Natural killer cell (primary cell): ENCODE results near the gene HOXB1. TPM values are rescaled to one million over a fixed set of nuclear protein-coding genes. Genes with fewer than 3 reads are reported as not detected.

Experiments
- ATAC-seq, 3 donors: fragments of 150-1000 bp in 2 of 3; fragments of 200-7000 bp in 1 of 3; cut with Tn5 transposase; 1 replicate in 1 of 3; 2 replicates in 2 of 3; pipeline ENCODE4 v1.10.0; 2021; ENCODE audit warnings: mild to moderate bottlenecking in 2 of 3, moderate library complexity in 2 of 3
- DNase-seq, 2 donors: peaks; one replicate each; pipeline versions ENCODE4 v3.0.0 to v3.0.0-alpha.2; 2013 to 2021; ENCODE audit warnings: mixed read lengths in 1 of 2
- H3K27ac ChIP-seq: one replicate; pipeline ENCODE4 v1.5.1; 2013; ENCODE audit warnings: mild to moderate bottlenecking, low read length
- H3K27me3 ChIP-seq: one replicate; pipeline ENCODE4 v1.6.1; 2013; ENCODE audit warnings: low read length; ENCODE audit not compliant: control insufficient read depth, insufficient read depth
- H3K36me3 ChIP-seq: one replicate; pipeline ENCODE4 v1.6.1; 2013; ENCODE audit warnings: low read length; ENCODE audit not compliant: control insufficient read depth, insufficient read depth
- H3K4me1 ChIP-seq: one replicate; pipeline ENCODE4 v1.6.1; 2013; ENCODE audit warnings: low read length; ENCODE audit not compliant: control insufficient read depth, insufficient read depth
- H3K4me3 ChIP-seq: one replicate; pipeline ENCODE4 v1.5.1; 2013; ENCODE audit warnings: low read length
- H3K9me3 ChIP-seq: one replicate; pipeline ENCODE4 v1.6.1; 2013; ENCODE audit warnings: low read length; ENCODE audit not compliant: control insufficient read depth, insufficient read depth
- H3K27ac Mint-ChIP-seq, 2 donors: one replicate each; pipeline ENCODE4 v1.8.0; 2022; ENCODE audit warnings: mild to moderate bottlenecking in 2 of 2, mixed read lengths in 2 of 2, moderate library complexity in 1 of 2
- H3K27me3 Mint-ChIP-seq, 2 donors: one replicate each; pipeline ENCODE4 v1.8.0; 2022; ENCODE audit warnings: low read depth in 2 of 2, mixed read lengths in 2 of 2
- H3K36me3 Mint-ChIP-seq: one replicate; pipeline ENCODE4 v1.8.0; 2022; ENCODE audit warnings: mixed read lengths
- H3K4me1 Mint-ChIP-seq, 2 donors: one replicate each; pipeline ENCODE4 v1.8.0; 2022; ENCODE audit warnings: mixed read lengths in 2 of 2
- H3K4me3 Mint-ChIP-seq: one replicate; pipeline ENCODE4 v1.8.0; 2022; ENCODE audit warnings: mild to moderate bottlenecking, moderate library complexity, mixed read lengths
- H3K9me3 Mint-ChIP-seq, 2 donors: one replicate each; pipeline ENCODE4 v1.8.0; 2022; ENCODE audit warnings: mixed read lengths in 2 of 2
- CTCF ChIP-seq: fragments of 200-600 bp; IDR thresholded peaks from one replicate; pipeline ENCODE4 v1.8.0; 2022; ENCODE audit warnings: antibody characterized with exemption
- WGBS: methylation state at CpG from one replicate; pipeline ENCODE4 v1.1.7; 2013; ENCODE audit warnings: missing lambda C conversion rate; ENCODE audit not compliant: insufficient coverage; 5-methylcytosine and 5-hydroxymethylcytosine counted together
- intact Hi-C: fragments of 100-400 bp; cut with micrococcal nuclease; formaldehyde crosslinking; loops from one replicate; pipeline ENCODE4 v1.14.2; 2022
- total RNA-seq, 4 donors: library from RNA; stranded (reverse); fragments of 120-200 nt in 1 of 4; gene quantifications; one replicate each; pipeline versions ENCODE4 v1.2.3 to v1.2.4, GENCODE V29; 2013 to 2022

HOXB1 gene
- total RNA-seq, 3 donors from 2014 or later (not counting 1 experiment from before 2014, with no cell fraction given) = not detected

GRCh38 chr17:48564188-48565021 lies 33.6 kb upstream of the HOXB1 start:
- peak overlapping the region; percentile 21 for H3K4me3 Mint-ChIP-seq
- Histone ChIP-seq H3K4me3 (no peak overlapping the region), H3K9me3 (no peaks in the 10 kb centered on the region), H3K4me1 (peaks cover 18% of the 10 kb centered on the region), H3K27me3 (no peaks in the 10 kb centered on the region), H3K27ac (no peak overlapping the region), H3K36me3 (no peaks in the 10 kb centered on the region)
- intact Hi-C loops = no loop called here
- DNase-seq (no peak), ATAC-seq (peak in 2 of 3 donors; percentile 34 to 51)
- no peak overlapping the region for H3K27ac Mint-ChIP-seq
- H3K36me3 Mint-ChIP-seq = no peaks in the 10 kb centered on the region
- no peaks in the 10 kb centered on the region for H3K9me3 Mint-ChIP-seq
- WGBS = 51% methylated on average over 73 of the region's 73 CpGs
- H3K27me3 Mint-ChIP-seq = peaks cover 0 to 8% of the 10 kb centered on the region in 2 donors
- no peak for TF ChIP-seq CTCF
- peaks cover 15 to 20% of the 10 kb centered on the region in 2 donors for H3K4me1 Mint-ChIP-seq

- Mint-ChIP-seq H3K36me3 (no peaks in the 10 kb centered on the region), H3K4me3 (peak overlapping the region; percentile 57), H3K27me3 (peaks cover 0 to 3% of the 10 kb centered on the region in 2 donors), H3K4me1 (peaks cover 15 to 17% of the 10 kb centered on the region in 2 donors), H3K27ac (no peak overlapping the region), H3K9me3 (no peaks in the 10 kb centered on the region)
- ATAC-seq (no peak), DNase-seq (no peak)
- H3K4me3 ChIP-seq = no peak overlapping the region
- H3K36me3 ChIP-seq = no peaks in the 10 kb centered on the region
- 87% methylated on average over 10 of the region's 10 CpGs for WGBS
- no peak overlapping the region for H3K27ac ChIP-seq
- no peaks in the 10 kb centered on the region for H3K9me3 ChIP-seq
- intact Hi-C loops = no loop called here
- TF ChIP-seq CTCF = no peak
- no peaks in the 10 kb centered on the region for H3K27me3 ChIP-seq
- H3K4me1 ChIP-seq = peaks cover 16% of the 10 kb centered on the region
These were observed 33.0 kb upstream of the HOXB1 start for GRCh38 chr17:48563867-48564187.

- no peaks in the 10 kb centered on the region for H3K36me3 Mint-ChIP-seq
- DNase-seq = no peak
- Histone ChIP-seq H3K27me3 (no peaks in the 10 kb centered on the region), H3K4me3 (no peak overlapping the region), H3K4me1 (peaks cover 16% of the 10 kb centered on the region), H3K27ac (no peak overlapping the region), H3K36me3 (no peaks in the 10 kb centered on the region), H3K9me3 (no peaks in the 10 kb centered on the region)
- H3K4me3 Mint-ChIP-seq = peak overlapping the region; percentile 57
- peaks cover 0 to 6% of the 10 kb centered on the region in 2 donors for H3K27me3 Mint-ChIP-seq
- no peaks in the 10 kb centered on the region for H3K9me3 Mint-ChIP-seq
- no peak for ATAC-seq
- intact Hi-C loops = no loop called here
- peaks cover 15 to 17% of the 10 kb centered on the region in 2 donors for H3K4me1 Mint-ChIP-seq
- no peak for TF ChIP-seq CTCF
- 98% methylated on average over 5 of the region's 6 CpGs for WGBS
- no peak overlapping the region for H3K27ac Mint-ChIP-seq
These were observed 32.6 kb upstream of the HOXB1 start for GRCh38 chr17:48563385-48563838.
